H9 (cell line): ENCODE results near the gene GTF3C1. TPM values are rescaled to one million over a fixed set of nuclear protein-coding genes. Genes with fewer than 3 reads are reported as not detected.

Experiments used
- DNase-seq: peaks from one replicate; pipeline ENCODE4 v3.0.0-alpha.2; 2017
- H2AFZ ChIP-seq: one replicate; pipeline ENCODE4 v1.6.1; 2013; ENCODE audit warnings: mild to moderate bottlenecking, low read length, control low read depth, moderate library complexity
- H2AK5ac ChIP-seq: 2 replicates; pipeline ENCODE4 v1.6.1; 2013; ENCODE audit warnings: low read length, control low read depth, mixed read lengths; ENCODE audit not compliant: insufficient read length
- H2BK120ac ChIP-seq: one replicate; pipeline ENCODE4 v1.6.1; 2013; ENCODE audit warnings: low read depth, mild to moderate bottlenecking, low read length, control low read depth, inconsistent platforms; ENCODE audit not compliant: poor library complexity, severe bottlenecking
- H2BK12ac ChIP-seq: 2 replicates; pipeline ENCODE4 v1.6.1; 2013; ENCODE audit warnings: low read length, control low read depth, mixed read lengths, low read depth; ENCODE audit not compliant: insufficient read length
- H2BK15ac ChIP-seq: 2 replicates; pipeline ENCODE4 v1.6.1; 2013; ENCODE audit warnings: low read depth, low read length, control low read depth
- H2BK20ac ChIP-seq: one replicate; pipeline ENCODE4 v1.6.1; 2013; ENCODE audit warnings: low read depth, mild to moderate bottlenecking, low read length, control low read depth, inconsistent platforms; ENCODE audit not compliant: poor library complexity, severe bottlenecking
- H2BK5ac ChIP-seq: 2 replicates; pipeline ENCODE4 v1.6.1; 2013; ENCODE audit warnings: low read length, control low read depth, mixed read lengths; ENCODE audit not compliant: insufficient read length
- H3K14ac ChIP-seq: 2 replicates; pipeline ENCODE4 v1.6.1; 2013; ENCODE audit warnings: low read length, control low read depth; ENCODE audit not compliant: insufficient read depth
- H3K18ac ChIP-seq: 2 replicates; pipeline ENCODE4 v1.6.1; 2013; ENCODE audit warnings: low read depth, mild to moderate bottlenecking, mixed read lengths, low read length, control low read depth; ENCODE audit not compliant: insufficient read length
- H3K23ac ChIP-seq: 2 replicates; pipeline ENCODE4 v1.6.1; 2013; ENCODE audit warnings: low read length, control low read depth, mixed read lengths, low read depth; ENCODE audit not compliant: insufficient read length
- H3K23me2 ChIP-seq: 2 replicates; pipeline ENCODE4 v1.6.1; 2013; ENCODE audit warnings: low read depth, mild to moderate bottlenecking, mixed read lengths, low read length, control low read depth; ENCODE audit not compliant: insufficient read length, poor library complexity, severe bottlenecking
- H3K27ac ChIP-seq: 2 replicates; pipeline ENCODE4 v1.5.1; 2013; ENCODE audit warnings: low read length, control low read depth, mixed read lengths, low read depth; ENCODE audit not compliant: insufficient read length
- H3K27me3 ChIP-seq: 2 replicates; pipeline ENCODE4 v1.6.1; 2013; ENCODE audit warnings: low read length, control low read depth, inconsistent platforms; ENCODE audit not compliant: insufficient read depth
- H3K4ac ChIP-seq: 2 replicates; pipeline ENCODE4 v1.6.1; 2013; ENCODE audit warnings: low read depth, mild to moderate bottlenecking, control low read depth, inconsistent platforms, low read length, moderate library complexity
- H3K4me1 ChIP-seq: 2 replicates; pipeline ENCODE4 v1.6.1; 2013; ENCODE audit warnings: low read length, control low read depth, inconsistent platforms; ENCODE audit not compliant: insufficient read depth
- H3K4me2 ChIP-seq: 2 replicates; pipeline ENCODE4 v1.6.1; 2013; ENCODE audit warnings: low read length, control low read depth, mixed read lengths; ENCODE audit not compliant: insufficient read length, insufficient read depth
- H3K56ac ChIP-seq: 2 replicates; pipeline ENCODE4 v1.6.1; 2013; ENCODE audit warnings: low read depth, mild to moderate bottlenecking, mixed read lengths, low read length, control low read depth; ENCODE audit not compliant: insufficient read length
- H3K79me1 ChIP-seq: 2 replicates; pipeline ENCODE4 v1.6.1; 2013; ENCODE audit warnings: low read depth, mild to moderate bottlenecking, moderate library complexity, low read length, control low read depth, inconsistent platforms; ENCODE audit not compliant: insufficient read depth, poor library complexity, severe bottlenecking
- H3K79me2 ChIP-seq: 2 replicates; pipeline ENCODE4 v1.6.1; 2013; ENCODE audit warnings: low read length, control low read depth, inconsistent platforms; ENCODE audit not compliant: insufficient read depth
- H3K9ac ChIP-seq: 2 replicates; pipeline ENCODE4 v1.6.1; 2013; ENCODE audit warnings: low read length, control low read depth, mixed read lengths; ENCODE audit not compliant: insufficient read length; ENCODE audit errors: extremely low read depth
- H3K9me3 ChIP-seq: one replicate; pipeline ENCODE4 v1.6.1; 2013; ENCODE audit warnings: low read depth, low read length, inconsistent platforms; ENCODE audit not compliant: control insufficient read depth
- H3T11ph ChIP-seq: one replicate; pipeline ENCODE4 v1.6.1; 2013; ENCODE audit warnings: mild to moderate bottlenecking, low read length, control low read depth, inconsistent platforms
- H4K20me1 ChIP-seq: one replicate; pipeline ENCODE4 v1.6.1; 2013; ENCODE audit not compliant: control insufficient read depth, insufficient read length, insufficient read depth
- H4K5ac ChIP-seq: 2 replicates; pipeline ENCODE4 v1.6.1; 2013; ENCODE audit warnings: low read depth, mild to moderate bottlenecking, mixed read lengths, low read length, control low read depth; ENCODE audit not compliant: insufficient read length
- H4K8ac ChIP-seq: replicated peaks from 2 replicates; pipeline ENCODE4 v1.6.1; 2013; ENCODE audit warnings: low read length, control low read depth, mixed read lengths, low read depth; ENCODE audit not compliant: insufficient read length
- H4K91ac ChIP-seq: 2 replicates; pipeline ENCODE4 v1.6.1; 2013; ENCODE audit warnings: low read depth, mild to moderate bottlenecking, moderate library complexity, mixed read lengths, low read length, control low read depth; ENCODE audit not compliant: insufficient read length
- H3K27ac Mint-ChIP-seq, 3 experiments: 2 replicates in 2 of 3; 3 replicates in 1 of 3; pipeline ENCODE4 v1.8.0; 2020 to 2021; ENCODE audit warnings: mixed read lengths in 3 of 3, mild to moderate bottlenecking in 1 of 3, moderate library complexity in 1 of 3
- H3K27me3 Mint-ChIP-seq: 2 replicates; pipeline ENCODE4 v1.8.0; 2021; ENCODE audit warnings: low read depth, mild to moderate bottlenecking, moderate library complexity, mixed read lengths
- H3K36me3 Mint-ChIP-seq, 3 experiments: 2 replicates in 2 of 3; 3 replicates in 1 of 3; pipeline ENCODE4 v1.8.0; 2020 to 2021; ENCODE audit warnings: low read depth in 3 of 3, mixed read lengths in 3 of 3; ENCODE audit not compliant: insufficient read depth in 1 of 3
- H3K4me1 Mint-ChIP-seq, 2 experiments: 2 replicates each; pipeline ENCODE4 v1.8.0; 2020; ENCODE audit warnings: mixed read lengths in 2 of 2
- H3K4me3 Mint-ChIP-seq, 2 experiments: 2 replicates in 1 of 2; 3 replicates in 1 of 2; pipeline ENCODE4 v1.8.0; 2020 to 2021; ENCODE audit warnings: mild to moderate bottlenecking in 2 of 2, mixed read lengths in 2 of 2, moderate library complexity in 1 of 2
- H3K9me3 Mint-ChIP-seq, 2 experiments: 2 replicates in 1 of 2; 3 replicates in 1 of 2; pipeline ENCODE4 v1.8.0; 2020; ENCODE audit warnings: mild to moderate bottlenecking in 2 of 2, mixed read lengths in 2 of 2, moderate library complexity in 1 of 2
- CTCF ChIP-seq: fragments of 200-600 bp; sonication (generic); conservative IDR thresholded peaks from 3 replicates; pipeline ENCODE4 v1.8.0; 2021; ENCODE audit warnings: antibody characterized with exemption, mild to moderate bottlenecking
- WGBS: extraction: QIAGEN DNeasy Blood & Tissue Kit; methylation state at CpG from one replicate; pipeline ENCODE4 v1.1.7; 2013; ENCODE audit warnings: missing lambda C conversion rate, low lambda C conversion rate, mixed read lengths; ENCODE audit not compliant: insufficient read length; ENCODE audit errors: extremely low coverage; 5-methylcytosine and 5-hydroxymethylcytosine counted together
- total RNA-seq: library from RNA; stranded (reverse); gene quantifications from 2 replicates; pipeline ENCODE4 v1.2.1, GENCODE V29; 2021

GTF3C1 gene
- total RNA-seq, 1 experiment from 2014 or later = 113 TPM

- Mint-ChIP-seq H3K27me3 (no peaks in the 10 kb centered on the region), H3K4me1 (peaks cover 4 to 9% of the 10 kb centered on the region in 2 experiments; a peak in 3 of 4 replicates), H3K27ac (peak overlapping the region in 1 of 3 experiments; percentile 75; a peak in 1 of 7 replicates), H3K9me3 (no peaks in the 10 kb centered on the region), H3K36me3 (peaks cover 11 to 76% (median 62%) of the 10 kb centered on the region in 3 experiments; a peak in 6 of 7 replicates), H3K4me3 (no peak overlapping the region)
- H3K23ac ChIP-seq = no peak overlapping the region
- H2AK5ac ChIP-seq = no peak overlapping the region
- no peaks in the 10 kb centered on the region for H3K79me2 ChIP-seq
- no peak overlapping the region for H2BK12ac ChIP-seq
- no peak for DNase-seq
- no peaks in the 10 kb centered on the region for H4K20me1 ChIP-seq
- H3T11ph ChIP-seq = no peak overlapping the region
- no peak overlapping the region for H3K18ac ChIP-seq
- H3K27me3 ChIP-seq = no peaks in the 10 kb centered on the region
- WGBS = no CpG with 5 or more reads among the region's 6 CpGs
- no peak overlapping the region for H3K4me2 ChIP-seq
- no peak for TF ChIP-seq CTCF
- H2BK15ac ChIP-seq = no peak overlapping the region
- no peak overlapping the region for H3K27ac ChIP-seq
- no peak overlapping the region for H3K9ac ChIP-seq
- no peak overlapping the region for H4K8ac ChIP-seq
- no peak overlapping the region for H4K91ac ChIP-seq
- H3K23me2 ChIP-seq = no peaks in the 10 kb centered on the region
- H3K14ac ChIP-seq = no peak overlapping the region
- H4K5ac ChIP-seq = no peak overlapping the region
- no peak overlapping the region for H3K56ac ChIP-seq
- no peak overlapping the region for H2BK5ac ChIP-seq
- H3K4me1 ChIP-seq = no peaks in the 10 kb centered on the region
- H2BK120ac ChIP-seq = no peak overlapping the region
- no peaks in the 10 kb centered on the region for H3K9me3 ChIP-seq
- no peak overlapping the region for H2AFZ ChIP-seq
- no peak overlapping the region for H3K4ac ChIP-seq
- no peak overlapping the region for H2BK20ac ChIP-seq
- no peaks in the 10 kb centered on the region for H3K79me1 ChIP-seq
Measured at GRCh38 chr16:27522173-27522707, 27.5 kb downstream of the GTF3C1 start.
